Fibroblast of skin of right biceps (primary cell): ENCODE measurements around the gene TBC1D22A.

ENCODE experiments used
- DNase-seq: peaks from one replicate; pipeline ENCODE4 v3.0.0-alpha.2; 2013

The TBC1D22A gene

DNA sequence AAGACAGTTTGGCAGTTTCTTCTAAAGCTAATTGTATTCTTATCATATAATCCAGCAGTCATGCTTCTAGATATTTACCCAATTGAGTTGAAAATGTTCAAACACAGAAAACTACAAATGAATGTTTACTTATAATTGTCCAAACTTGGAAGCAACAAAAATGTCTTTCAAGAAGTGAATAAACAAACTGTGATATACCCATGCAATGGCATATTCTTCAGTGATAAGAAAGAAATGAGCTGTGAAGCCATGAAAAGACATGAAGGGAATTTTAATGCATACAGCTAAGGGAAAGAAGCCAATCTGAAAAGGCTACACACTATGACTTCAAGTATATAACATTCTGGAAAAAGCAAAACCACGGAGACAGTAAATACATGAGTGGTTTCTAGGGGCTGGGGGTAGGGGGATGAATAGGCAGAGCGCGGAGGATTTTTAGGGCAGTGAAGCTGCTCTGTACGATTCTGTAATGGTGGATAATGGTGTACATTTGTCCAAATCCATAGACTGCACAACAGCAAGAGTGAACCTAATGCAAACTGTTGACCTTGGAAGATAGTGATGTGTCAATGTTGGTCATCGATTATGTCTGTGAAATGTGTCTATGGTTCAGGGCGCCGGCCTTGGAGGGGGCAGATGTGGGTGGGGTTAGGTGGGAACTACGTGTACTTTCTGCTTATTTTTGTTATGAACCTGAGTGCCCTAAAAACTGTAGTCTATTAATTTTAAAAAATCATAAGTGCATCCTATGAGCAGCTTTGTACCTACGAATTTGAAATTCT is 424.9 kb downstream of the TBC1D22A start:
- DNase-seq = no peak

GRCh38 chr22:47188261-47189055 is 426.0 kb downstream of the TBC1D22A start:
- no peak for DNase-seq

GRCh38 chr22:47189056-47189916 is 426.8 kb downstream of the TBC1D22A start:
- no peak for DNase-seq

DNA sequence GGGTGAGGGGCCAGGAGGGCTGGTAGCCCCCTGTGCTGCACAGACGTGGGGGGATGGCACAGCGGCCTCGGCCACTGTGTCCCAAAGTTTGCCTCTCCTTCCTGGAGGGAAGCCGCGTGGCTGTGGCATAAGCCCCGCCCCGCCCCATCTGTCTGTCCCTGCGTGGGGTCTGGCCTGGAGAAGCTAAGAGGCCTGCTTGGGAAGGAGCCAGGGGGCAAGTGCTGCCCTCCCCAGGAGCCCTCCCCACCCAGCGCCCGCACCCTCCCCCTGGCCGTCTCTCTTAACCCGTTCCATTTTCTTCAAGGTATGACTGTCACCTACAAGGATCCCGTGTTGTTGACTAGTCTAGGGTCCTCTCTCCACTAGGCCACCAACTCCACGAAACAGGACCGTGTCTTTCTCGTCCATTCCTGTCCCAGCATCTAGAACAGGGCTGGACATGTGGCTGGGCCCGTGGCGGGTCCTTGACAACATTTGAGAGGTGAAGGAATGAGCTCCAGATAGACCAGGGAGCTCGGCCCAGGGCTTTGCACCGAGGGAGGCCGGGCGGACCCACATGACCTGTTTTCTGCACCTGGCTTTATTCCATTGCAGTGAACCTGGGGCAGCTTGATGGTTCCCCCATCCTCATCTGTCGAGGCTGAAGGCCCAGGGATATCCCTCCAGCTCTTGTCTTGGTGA is 428.0 kb downstream of the TBC1D22A start:
- DNase-seq = no peak

DNA sequence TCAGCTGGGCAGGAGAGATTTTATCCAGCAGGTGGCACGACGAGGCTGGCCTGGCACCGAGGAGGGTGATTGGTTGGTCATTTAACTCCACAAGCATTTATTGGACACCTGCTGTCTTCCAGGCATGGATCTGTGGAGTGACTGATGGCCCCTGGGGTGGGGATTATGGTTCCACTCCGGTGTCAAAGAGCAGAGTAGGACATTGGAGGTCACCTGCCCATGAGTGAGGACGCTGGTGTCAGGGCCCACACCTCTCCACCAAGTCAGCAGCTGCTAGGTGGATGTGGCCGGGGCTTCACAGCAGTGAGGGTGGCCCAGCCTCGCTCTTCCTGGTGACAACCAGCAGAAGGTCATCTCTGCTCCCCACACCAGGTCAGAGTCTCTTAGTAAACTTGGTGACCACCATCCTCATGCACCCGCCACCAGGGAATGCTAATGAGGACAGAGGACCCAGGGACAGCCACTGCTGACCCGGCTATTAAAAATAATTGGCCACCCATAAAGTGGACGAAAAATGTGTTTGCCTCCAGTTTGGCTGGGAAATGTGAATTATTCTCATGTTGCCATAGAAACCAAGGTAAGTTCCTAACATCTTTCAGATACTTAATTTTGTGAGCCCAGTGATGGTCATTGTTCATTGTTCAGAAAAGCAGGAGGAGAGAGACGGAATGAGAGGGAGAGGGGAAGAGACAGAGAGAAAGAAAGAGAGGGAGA is 428.7 kb downstream of the TBC1D22A start:
- DNase-seq = no peak

GRCh38 chr22:47191671-47192650 is 429.5 kb downstream of the TBC1D22A start:
- no peak for DNase-seq

- no peak for DNase-seq
These were observed 430.4 kb downstream of the TBC1D22A start for GRCh38 chr22:47192651-47193437.

DNA sequence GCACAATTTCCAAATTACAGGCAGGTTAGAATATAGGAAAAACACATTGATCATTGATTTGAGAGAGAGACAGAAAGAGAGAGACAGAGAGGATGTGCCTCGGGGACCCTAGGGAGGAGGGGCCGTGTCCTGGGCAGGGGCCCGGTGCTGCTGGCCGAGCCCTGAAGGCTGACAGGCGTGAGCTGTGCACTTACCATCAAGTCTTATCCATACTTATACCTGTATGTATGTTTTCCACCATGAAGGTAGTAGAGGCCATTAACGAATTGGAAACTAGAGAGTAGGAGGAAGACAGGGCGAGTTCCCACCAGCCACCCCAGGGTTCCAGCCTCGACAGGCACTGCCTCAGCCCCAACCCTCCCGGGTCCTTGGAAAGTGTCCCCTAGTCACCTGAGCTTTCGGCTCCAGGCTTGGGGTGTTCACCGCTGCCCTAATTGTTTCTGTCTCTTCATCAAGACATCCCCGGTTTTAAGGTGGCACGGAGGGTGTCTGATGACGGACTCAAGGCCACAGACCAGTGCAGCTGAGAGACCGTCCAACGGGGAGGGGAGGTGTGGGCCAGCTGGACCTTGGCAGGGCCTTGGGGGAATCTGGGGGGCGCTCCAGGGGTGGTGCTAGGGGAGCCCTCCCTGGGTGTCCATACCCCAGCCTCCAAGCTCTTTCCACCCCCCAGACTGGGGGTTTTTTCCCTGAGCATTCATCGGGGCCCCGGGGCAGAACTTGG is 431.3 kb downstream of the TBC1D22A start:
- no peak for DNase-seq

DNA sequence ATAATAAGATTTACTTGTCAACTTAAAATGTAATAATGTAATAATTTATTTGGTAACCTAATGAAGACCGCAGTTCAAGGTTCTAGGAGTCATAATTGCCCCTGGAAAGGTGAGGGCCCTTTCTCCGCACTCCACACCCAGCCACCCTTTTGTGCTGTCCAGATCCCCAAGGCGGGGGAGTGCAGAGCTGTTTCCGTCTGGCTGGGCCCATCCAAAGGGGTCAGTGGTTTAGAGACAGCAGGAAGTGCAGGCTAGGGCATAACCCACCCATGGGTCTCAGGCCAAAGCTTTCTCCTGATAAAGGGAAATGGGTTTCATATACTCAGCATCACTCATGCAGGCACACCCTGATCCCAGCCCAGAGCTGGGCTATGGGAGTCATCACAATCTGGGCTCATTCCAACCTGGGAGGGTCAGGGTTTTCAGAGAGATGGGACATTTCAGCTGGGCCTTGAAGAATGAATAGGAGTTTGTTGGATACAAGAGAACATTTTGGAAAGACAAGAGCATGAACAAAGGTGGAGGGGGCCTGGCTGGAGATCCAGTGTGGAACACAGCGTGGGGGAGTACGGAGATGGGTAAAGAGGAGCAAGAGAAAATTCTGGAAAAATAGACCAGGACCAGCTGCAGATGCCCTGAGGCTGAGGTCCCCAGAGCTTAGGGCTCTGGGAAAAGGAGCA is 432.2 kb downstream of the TBC1D22A start:
- no peak for DNase-seq

DNA sequence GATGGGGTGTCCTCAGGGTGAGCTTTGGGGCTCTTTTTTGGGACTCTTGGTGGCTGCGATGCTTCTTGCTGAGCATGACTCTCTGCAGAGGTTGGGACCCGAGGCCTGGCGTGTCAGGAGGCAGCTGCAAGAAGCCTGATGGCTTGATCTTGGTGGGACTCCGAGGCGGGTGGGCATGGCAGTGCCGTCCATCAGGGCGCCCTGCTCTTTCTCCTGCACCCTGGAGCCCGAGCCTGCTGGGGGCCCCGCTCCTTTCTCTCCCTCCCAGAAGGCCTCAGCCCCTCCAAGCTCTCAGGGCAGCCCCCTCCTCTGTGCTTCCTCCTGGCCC is 432.7 kb downstream of the TBC1D22A start:
- DNase-seq = no peak

- no peak for DNase-seq
These were observed 433.2 kb downstream of the TBC1D22A start for GRCh38 chr22:47195484-47196165.

- no peak for DNase-seq
These were observed 433.9 kb downstream of the TBC1D22A start for GRCh38 chr22:47196166-47196849.

DNA sequence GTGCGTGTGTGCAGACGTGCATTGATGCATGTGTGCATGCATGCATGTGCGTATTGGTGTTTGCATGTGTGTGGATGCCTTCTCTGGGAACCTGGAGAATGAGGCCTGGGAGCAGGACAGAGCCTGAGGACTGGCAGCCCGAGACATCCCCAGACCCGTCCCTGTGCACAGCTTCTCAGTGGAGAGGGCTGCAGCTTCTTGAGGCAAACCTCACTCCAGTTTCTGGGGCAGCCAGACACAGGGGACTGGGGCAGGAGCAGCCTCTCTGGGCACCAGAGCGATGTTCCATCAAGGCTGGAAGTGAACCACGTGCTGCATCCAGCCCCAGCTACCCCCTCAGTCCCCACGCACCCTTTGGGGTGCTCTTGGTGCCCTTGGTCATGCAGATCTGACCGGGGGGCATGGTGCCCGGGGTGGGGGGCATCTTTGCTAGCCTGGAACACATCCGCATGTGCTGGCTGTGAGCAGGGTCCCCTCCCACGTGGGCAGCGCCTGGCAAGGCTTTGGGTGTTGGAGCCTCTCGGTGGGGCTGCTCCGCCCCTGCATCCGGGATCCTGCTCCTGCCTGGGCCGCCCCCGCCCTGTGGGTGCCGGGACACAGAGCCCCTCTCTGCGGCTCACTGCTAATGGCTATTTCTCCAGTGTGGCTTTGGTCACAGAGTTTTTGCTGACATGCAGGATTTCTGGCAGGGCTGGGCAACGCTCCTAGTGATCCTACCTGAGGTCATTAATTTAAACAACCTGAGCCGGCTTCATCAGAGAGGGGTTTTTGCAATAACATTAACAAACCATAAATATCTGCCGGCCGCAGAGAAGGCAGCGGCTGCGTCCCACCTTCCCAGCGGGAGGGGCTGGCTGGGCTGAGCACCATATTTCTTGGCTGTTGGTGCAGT is 434.7 kb downstream of the TBC1D22A start:
- no peak for DNase-seq

DNA sequence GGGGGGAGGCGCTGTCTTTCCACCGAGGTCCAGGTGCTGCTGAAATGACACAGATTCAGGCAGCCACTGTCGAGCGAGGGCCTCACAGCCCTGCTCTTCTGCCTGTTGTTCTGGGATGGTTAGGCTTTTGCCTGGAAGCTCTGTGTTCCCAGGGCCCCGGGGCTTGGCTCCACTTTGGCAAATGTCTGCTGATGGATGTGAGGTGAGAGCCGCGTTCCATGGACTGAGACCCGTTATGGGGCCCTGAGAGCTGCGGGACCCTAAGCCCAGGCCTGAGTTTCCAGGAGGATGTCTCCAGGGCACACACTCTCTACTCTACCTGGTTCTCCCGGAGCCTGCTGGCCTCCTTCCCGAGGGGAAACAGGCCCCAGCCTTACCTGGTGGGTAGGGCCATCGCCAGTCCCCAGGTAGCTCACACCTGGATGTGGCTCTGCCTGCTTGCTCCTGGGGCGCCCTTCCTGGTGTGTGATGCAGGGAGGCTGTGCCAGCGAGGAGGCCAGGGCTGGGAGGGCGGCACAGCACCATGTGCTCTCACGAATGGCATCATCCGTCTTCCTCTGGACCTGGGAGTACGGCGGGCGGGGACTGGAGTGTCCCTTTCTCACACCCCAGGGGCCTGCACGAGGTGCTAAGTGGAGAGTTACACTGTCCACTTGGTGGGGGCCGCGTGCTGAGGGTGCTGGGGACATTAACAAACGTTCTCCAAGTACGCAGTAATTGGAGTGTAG is 435.5 kb downstream of the TBC1D22A start:
- DNase-seq = no peak

DNA sequence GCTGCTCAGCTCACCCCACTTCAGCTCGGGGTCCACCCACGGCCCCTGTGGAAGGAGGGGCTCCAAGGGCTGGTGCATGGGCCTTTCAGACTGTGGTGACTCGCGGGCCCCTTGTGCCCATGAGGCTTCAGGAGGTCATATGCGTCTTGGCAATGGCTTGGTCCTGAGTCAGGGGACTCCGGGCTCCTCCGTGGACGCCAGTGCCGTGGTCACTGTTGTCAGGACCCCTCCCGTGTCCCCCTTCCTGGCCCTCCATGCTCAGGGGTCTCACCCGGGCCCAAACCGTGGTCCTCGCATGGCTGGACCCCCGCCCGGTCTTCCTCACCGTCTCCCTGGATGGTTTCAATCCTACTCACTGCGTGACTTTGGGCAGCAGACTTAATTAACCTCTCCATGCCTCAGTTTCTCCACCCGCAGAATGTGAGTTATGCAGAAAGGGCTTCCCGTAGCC is 436.4 kb downstream of the TBC1D22A start:
- no peak for DNase-seq
